DOHH2 (cell line): ENCODE measurements around the gene HBA2.

Source experiments
- EZH2phosphoT487 ChIP-seq: fragments of 200-600 bp; sonication (generic); IDR thresholded peaks from 2 replicates; pipeline ENCODE4 v1.6.1; 2017; ENCODE audit warnings: borderline replicate concordance, mild to moderate bottlenecking, antibody characterized with exemption, low read length, moderate library complexity, mixed read lengths
- TF ChIP-seq, protein P1 (sequence below): fragments of 200-600 bp; sonication (generic); IDR thresholded peaks from one replicate; pipeline ENCODE4 v1.5.1; 2014; ENCODE audit warnings: antibody characterized with exemption, mild to moderate bottlenecking, low read depth, low read length; ENCODE audit not compliant: poor library complexity, severe bottlenecking

DNA sequence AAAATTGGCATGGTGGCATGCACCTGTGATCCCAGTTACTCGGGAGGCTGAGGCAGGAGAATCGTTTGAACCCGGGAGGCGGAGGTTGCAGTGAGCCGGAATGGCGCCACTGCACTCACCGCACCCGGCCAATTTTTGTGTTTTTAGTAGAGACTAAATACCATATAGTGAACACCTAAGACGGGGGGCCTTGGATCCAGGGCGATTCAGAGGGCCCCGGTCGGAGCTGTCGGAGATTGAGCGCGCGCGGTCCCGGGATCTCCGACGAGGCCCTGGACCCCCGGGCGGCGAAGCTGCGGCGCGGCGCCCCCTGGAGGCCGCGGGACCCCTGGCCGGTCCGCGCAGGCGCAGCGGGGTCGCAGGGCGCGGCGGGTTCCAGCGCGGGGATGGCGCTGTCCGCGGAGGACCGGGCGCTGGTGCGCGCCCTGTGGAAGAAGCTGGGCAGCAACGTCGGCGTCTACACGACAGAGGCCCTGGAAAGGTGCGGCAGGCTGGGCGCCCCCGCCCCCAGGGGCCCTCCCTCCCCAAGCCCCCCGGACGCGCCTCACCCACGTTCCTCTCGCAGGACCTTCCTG, 7.5 kb downstream of the HBA2 start, which contains the start of gene HBQ1:
- TF ChIP-seq, protein P1, sequence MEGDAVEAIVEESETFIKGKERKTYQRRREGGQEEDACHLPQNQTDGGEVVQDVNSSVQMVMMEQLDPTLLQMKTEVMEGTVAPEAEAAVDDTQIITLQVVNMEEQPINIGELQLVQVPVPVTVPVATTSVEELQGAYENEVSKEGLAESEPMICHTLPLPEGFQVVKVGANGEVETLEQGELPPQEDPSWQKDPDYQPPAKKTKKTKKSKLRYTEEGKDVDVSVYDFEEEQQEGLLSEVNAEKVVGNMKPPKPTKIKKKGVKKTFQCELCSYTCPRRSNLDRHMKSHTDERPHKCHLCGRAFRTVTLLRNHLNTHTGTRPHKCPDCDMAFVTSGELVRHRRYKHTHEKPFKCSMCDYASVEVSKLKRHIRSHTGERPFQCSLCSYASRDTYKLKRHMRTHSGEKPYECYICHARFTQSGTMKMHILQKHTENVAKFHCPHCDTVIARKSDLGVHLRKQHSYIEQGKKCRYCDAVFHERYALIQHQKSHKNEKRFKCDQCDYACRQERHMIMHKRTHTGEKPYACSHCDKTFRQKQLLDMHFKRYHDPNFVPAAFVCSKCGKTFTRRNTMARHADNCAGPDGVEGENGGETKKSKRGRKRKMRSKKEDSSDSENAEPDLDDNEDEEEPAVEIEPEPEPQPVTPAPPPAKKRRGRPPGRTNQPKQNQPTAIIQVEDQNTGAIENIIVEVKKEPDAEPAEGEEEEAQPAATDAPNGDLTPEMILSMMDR, result no peak
- no peak for TF ChIP-seq EZH2phosphoT487
